Measurements from ENCODE around the gene WHRN.

WHRN gene

GRCh38 chr9:114446672-114447450 is 58.4 kb downstream of the WHRN start:
- DNase-seq (ENCODE audit: low read depth) = no peak

- DNase-seq (ENCODE audit: low read depth) = peak; percentile 64
These were observed 59.2 kb downstream of the WHRN start for GRCh38 chr9:114446036-114446435.

GRCh38 chr9:114445616-114446015 is 59.7 kb downstream of the WHRN start:
- DNase-seq (ENCODE audit: low read depth) = no peak

GRCh38 chr9:114442022-114442421 is 63.3 kb downstream of the WHRN start:
- DNase-seq (ENCODE audit: low read depth) = no peak

- DNase-seq (ENCODE audit: low read depth) = no peak
These were observed 67.8 kb downstream of the WHRN start for GRCh38 chr9:114437401-114437893.

GRCh38 chr9:114434878-114435311 is 70.4 kb downstream of the WHRN start:
- DNase-seq (ENCODE audit: low read depth) = no peak

- DNase-seq (ENCODE audit: low read depth) = no peak
These were observed 71.5 kb downstream of the WHRN start for GRCh38 chr9:114433720-114434255.

GRCh38 chr9:114433086-114433485 is 72.2 kb downstream of the WHRN start:
- no peak for DNase-seq (ENCODE audit: low read depth)

GRCh38 chr9:114432323-114433067 is 72.8 kb downstream of the WHRN start:
- DNase-seq (ENCODE audit: low read depth) = no peak

- DNase-seq (ENCODE audit: low read depth) = no peak
These were observed 73.5 kb downstream of the WHRN start for GRCh38 chr9:114431770-114432169.

- no peak for DNase-seq (ENCODE audit: low read depth)
These were observed 74.3 kb downstream of the WHRN start for GRCh38 chr9:114431003-114431402.

- DNase-seq (ENCODE audit: low read depth) = no peak
These were observed 74.8 kb downstream of the WHRN start for GRCh38 chr9:114430457-114430856.

- DNase-seq (ENCODE audit: low read depth) = no peak
These were observed 75.8 kb downstream of the WHRN start for GRCh38 chr9:114429488-114429887.

- DNase-seq (ENCODE audit: low read depth) = no peak
These were observed 76.8 kb downstream of the WHRN start for GRCh38 chr9:114428466-114428865.

- DNase-seq (ENCODE audit: low read depth) = no peak
These were observed 77.6 kb downstream of the WHRN start for GRCh38 chr9:114427644-114428043.

- DNase-seq (ENCODE audit: low read depth) = no peak
These were observed 79.0 kb downstream of the WHRN start for GRCh38 chr9:114426046-114426948.

- DNase-seq (ENCODE audit: low read depth) = no peak
These were observed 80.1 kb downstream of the WHRN start for GRCh38 chr9:114425126-114425525.

- no peak for DNase-seq (ENCODE audit: low read depth)
These were observed 81.1 kb downstream of the WHRN start for GRCh38 chr9:114424126-114424525.

- DNase-seq (ENCODE audit: low read depth) = no peak
These were observed 82.1 kb downstream of the WHRN start for GRCh38 chr9:114423181-114423580.

GRCh38 chr9:114421147-114421546 is 84.1 kb downstream of the WHRN start:
- DNase-seq (ENCODE audit: low read depth) = no peak

- DNase-seq (ENCODE audit: low read depth) = no peak
These were observed 85.5 kb downstream of the WHRN start for GRCh38 chr9:114419796-114420195.

- DNase-seq (ENCODE audit: low read depth) = no peak
These were observed 87.2 kb downstream of the WHRN start for GRCh38 chr9:114418053-114418452.
